HuH-7 (cell line): ENCODE results near the gene SCAMP2.
"Not testable (repeated sequence)": the region's sequence is repeated elsewhere in the genome, so short reads cannot be mapped to it uniquely, and the experiment has no call there.

Experiments
- DNase-seq: peaks from one replicate; pipeline ENCODE4 v3.0.0; 2011; ENCODE audit warnings: low spot score

The SCAMP2 gene

GRCh38 chr15:74873036-74873755 is at the start of gene SCAMP2:
TSS of gene SCAMP2 (minus strand) at chr15:74873365. CDS start at chr15:74873255, 110 bp downstream.
- peak; percentile 98 for DNase-seq

- no peak for DNase-seq
These were observed 47.3 kb upstream of the SCAMP2 start for GRCh38 chr15:74920456-74920855.

- DNase-seq = no peak
These were observed 44.5 kb upstream of the SCAMP2 start for GRCh38 chr15:74917676-74918075.

- DNase-seq = not testable (repeated sequence)
These were observed 40.6 kb upstream of the SCAMP2 start for GRCh38 chr15:74913799-74914198.

GRCh38 chr15:74913041-74913440 is 39.9 kb upstream of the SCAMP2 start:
- no peak for DNase-seq

- DNase-seq = no peak
These were observed 35.5 kb upstream of the SCAMP2 start for GRCh38 chr15:74908635-74909034.

GRCh38 chr15:74907163-74907870 is 34.2 kb upstream of the SCAMP2 start:
- no peak for DNase-seq

- DNase-seq = peak; percentile 93
These were observed 33.4 kb upstream of the SCAMP2 start, which contains the start of gene FAM219B for GRCh38 chr15:74906450-74907162. TSS of gene FAM219B (minus strand) at chr15:74906851. CDS start at chr15:74906800, 51 bp downstream.

- DNase-seq = peak; percentile 40
These were observed 32.9 kb upstream of the SCAMP2 start for GRCh38 chr15:74906067-74906449.

GRCh38 chr15:74904190-74904805 is 31.1 kb upstream of the SCAMP2 start:
- no peak for DNase-seq

GRCh38 chr15:74903676-74904075 is 30.5 kb upstream of the SCAMP2 start:
- DNase-seq = no peak

- DNase-seq = no peak
These were observed 29.3 kb upstream of the SCAMP2 start for GRCh38 chr15:74902295-74903075.

- DNase-seq = peak; percentile 87
These were observed 28.5 kb upstream of the SCAMP2 start for GRCh38 chr15:74901612-74902063.

GRCh38 chr15:74897300-74897701 is 24.1 kb upstream of the SCAMP2 start:
- DNase-seq = no peak

- DNase-seq = no peak
These were observed 23.2 kb upstream of the SCAMP2 start for GRCh38 chr15:74896316-74896715.

- DNase-seq = no peak
These were observed 22.7 kb upstream of the SCAMP2 start for GRCh38 chr15:74895830-74896229.

- not testable (repeated sequence) for DNase-seq
These were observed 21.2 kb upstream of the SCAMP2 start for GRCh38 chr15:74894383-74894782.

GRCh38 chr15:74893627-74894026 is 20.5 kb upstream of the SCAMP2 start:
- no peak for DNase-seq

- no peak for DNase-seq
These were observed 19.8 kb upstream of the SCAMP2 start for GRCh38 chr15:74892931-74893330.

- DNase-seq = no peak
These were observed 19.1 kb upstream of the SCAMP2 start for GRCh38 chr15:74892313-74892712.

- no peak for DNase-seq
These were observed 18.3 kb upstream of the SCAMP2 start for GRCh38 chr15:74891469-74891868.

GRCh38 chr15:74890665-74890960 is 17.4 kb upstream of the SCAMP2 start:
- no peak for DNase-seq
